Heart left ventricle (tissue), 16 donors: Measurements from ENCODE around the gene PLOD1. TPM values are rescaled to one million over a fixed set of nuclear protein-coding genes. Genes with fewer than 3 reads are reported as not detected.

Source experiments
- ATAC-seq, 4 donors: fragments of 200-7000 bp; cut with Tn5 transposase; one replicate each; pipeline ENCODE4 v1.9.1; 2020 to 2022; ENCODE audit warnings: moderate library complexity in 4 of 4, mild to moderate bottlenecking in 3 of 4, moderate number of reproducible peaks in 1 of 4
- DNase-seq, 5 donors: peaks; one replicate each; pipeline ENCODE4 v3.0.0-alpha.2; 2020
- H3K27ac ChIP-seq, 12 donors: fragments of 200-600 bp; sonication (generic) in 4 of 12; one replicate each; pipeline versions ENCODE4 v1.5.0 to v1.8.0; 2016 to 2022; ENCODE audit warnings: mild to moderate bottlenecking in 2 of 12
- H3K27me3 ChIP-seq, 9 donors: fragments of 200-600 bp; sonication (generic) in 2 of 9; one replicate each; pipeline versions ENCODE4 v1.5.1 to v1.8.0; 2016 to 2022; ENCODE audit warnings: mild to moderate bottlenecking in 3 of 9
- H3K36me3 ChIP-seq, 9 donors: fragments of 200-600 bp; sonication (generic) in 2 of 9; one replicate each; pipeline versions ENCODE4 v1.5.0 to v1.8.0; 2018 to 2022; ENCODE audit warnings: mild to moderate bottlenecking in 2 of 9
- H3K4me1 ChIP-seq, 12 donors: fragments of 200-600 bp; sonication (generic) in 4 of 12; one replicate each; pipeline versions ENCODE4 v1.5.0 to v1.8.0; 2016 to 2022; ENCODE audit warnings: mild to moderate bottlenecking in 3 of 12
- H3K4me3 ChIP-seq, 12 donors: fragments of 200-600 bp; sonication (generic) in 4 of 12; one replicate each; pipeline versions ENCODE4 v1.5.0 to v1.8.0; 2017 to 2022; ENCODE audit warnings: mild to moderate bottlenecking in 9 of 12, moderate library complexity in 4 of 12
- H3K9me3 ChIP-seq, 12 donors: fragments of 200-600 bp; sonication (generic) in 4 of 12; one replicate each; pipeline versions ENCODE4 v1.5.0 to v1.8.0; 2016 to 2022; ENCODE audit warnings: mild to moderate bottlenecking in 1 of 12
- CTCF ChIP-seq, 12 donors: fragments of 200-600 bp; sonication (generic) in 4 of 12; IDR thresholded peaks; one replicate each; pipeline versions ENCODE4 v1.5.0 to v1.8.0; 2018 to 2022; ENCODE audit warnings: antibody characterized with exemption in 12 of 12, mild to moderate bottlenecking in 5 of 12
- POLR2A ChIP-seq, 2 donors: fragments of 450-650 bp; IDR thresholded peaks; one replicate each; pipeline ENCODE4 v1.6.1; 2017; ENCODE audit warnings: antibody characterized with exemption in 2 of 2, mild to moderate bottlenecking in 2 of 2, moderate library complexity in 2 of 2
- WGBS, 4 donors: extraction: QIAGEN DNeasy Blood & Tissue Kit in 2 of 4; methylation state at CpG; one replicate each; pipeline versions ENCODE4 v1.1.5 to v1.1.7; 2013 to 2018; 5-methylcytosine and 5-hydroxymethylcytosine counted together
- intact Hi-C, 10 donors: fragments of 100-400 bp; cut with DNase I; formaldehyde crosslinking; loops; one replicate each; pipeline versions ENCODE4 v1.11.1 to v1.14.2; 2022
- polyA plus RNA-seq, 2 donors: library from polyadenylated mRNA; stranded (reverse); fragments of 200-250 nt; gene quantifications; one replicate each; pipeline ENCODE4 v1.2.3, GENCODE V29; 2013
- total RNA-seq, 9 donors: library from RNA; depleted of rRNA in 2 of 9; stranded (reverse); fragments of >200 nt in 2 of 9; fragmentation: NEBNext Ultra II Directional in 3 of 9; extraction: Animal tissue kit (Norgen Biotek cat#: 25700) in 3 of 9; gene quantifications; one replicate each; pipeline versions ENCODE4 v1.1.0 to v1.2.4, GENCODE V29; 2016 to 2023
- donor health status: ischemic (EF 13 %, LVEDD 7.1; RV severe dilation, severe dysfunction).
- donor health status: healthy with polysubstance abuse.
- donor health status: DM: no; HTN: yes; CAD: no.
- donor health status: DM: no; HTN: no; CAD: no.
- donor health status: ischemic (EF 25% LVEDD 6.9; RV normal size, moderate dysfunction).
- donor health status: ischemic (EF 25% LVEDD 5.7; RV mildly dilated, moderate dysfunction).
- donor health status: healthy.
- donor health status: DM: yes; HTN: yes; CAD: no.
- donor health status: ischemic (EF 35%, LVEDD 5.7; RV mildly dilated, moderate dysfunction).
- donor health status: nonischemic (EF 11% LVEDD 7.7; RV severe dilation, severe dysfunction).
- donor health status: DM: yes; HTN: yes; CAD: no.
- donor health status: PGD.
- donor health status: ischemic (EF 29% LVEDD 5.4; RV normal size, mild dysfunction).
- donor health status: nonischemic (EF 23%, LVEDD 6.1; RV moderate dilation, normal function).

The PLOD1 gene
- total and polyA plus RNA-seq, 11 donors, result 37.5 to 108 (median 50.1) TPM

DNA sequence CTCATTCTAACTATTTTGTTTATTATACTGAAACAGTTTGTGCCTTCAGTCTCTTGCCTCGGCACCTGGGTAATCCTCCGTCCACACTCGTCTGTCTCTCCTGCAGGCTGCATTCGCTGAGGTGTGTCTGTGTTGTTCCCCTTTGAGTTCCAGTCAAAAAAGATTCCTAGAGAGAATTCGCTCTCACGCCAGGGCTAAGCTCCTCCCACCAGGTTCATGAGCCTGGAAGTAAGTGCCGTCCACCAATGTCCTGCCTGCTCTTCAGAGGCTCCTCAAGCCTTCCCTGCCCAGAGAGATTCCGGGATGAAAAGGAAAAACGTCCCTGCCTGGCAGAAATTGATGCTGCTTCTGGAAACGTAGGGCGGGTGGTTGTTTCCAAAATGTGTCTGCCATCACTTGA is 21.2 kb upstream of the PLOD1 start:
- intact Hi-C loops, result loop anchor here in 1 of 10 donors (10.0 kb wide), 1 partner anchor 62 kb away; no protein-coding TSS in a partner anchor
- Histone ChIP-seq H3K27me3 (no peaks in the 10 kb centered on the region), H3K36me3 (peaks cover 0 to 11% (median 3%) of the 10 kb centered on the region in 9 donors), H3K4me3 (no peak overlapping the region), H3K9me3 (no peaks in the 10 kb centered on the region), H3K27ac (no peak overlapping the region), H3K4me1 (peaks cover 0 to 18% (median 5%) of the 10 kb centered on the region in 12 donors)
- WGBS, 4 donors, result 53 to 66% (median 58%) methylated on average over 11 of the region's 11 CpGs
- TF ChIP-seq CTCF (IDR thresholded peaks at IDR 0.05), result no peak
- TF ChIP-seq POLR2A (IDR thresholded peaks at IDR 0.05), result no peak
- ATAC-seq, result no peak
- no peak for DNase-seq

DNA sequence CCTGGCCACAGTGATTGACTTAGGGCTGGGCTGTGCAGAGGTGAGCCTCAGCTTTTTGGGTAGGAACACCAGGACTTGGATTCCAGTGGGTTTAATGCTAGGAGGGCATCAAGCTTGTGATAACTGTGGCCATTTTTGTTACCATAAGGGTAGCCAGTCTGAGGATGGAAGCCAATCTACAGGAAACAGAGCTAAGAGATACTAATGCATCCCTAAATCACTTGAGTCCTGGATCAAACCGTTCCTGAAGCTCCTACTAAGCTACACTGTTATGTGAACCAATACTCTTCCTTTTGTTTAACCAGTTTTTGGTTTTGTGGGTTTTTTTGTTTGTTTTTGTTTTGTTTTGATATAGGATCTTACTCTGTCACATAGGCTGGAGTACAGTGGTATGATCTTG is 20.5 kb upstream of the PLOD1 start:
- Histone ChIP-seq H3K4me1 (peaks cover 0 to 25% (median 11%) of the 10 kb centered on the region in 12 donors), H3K27ac (no peak overlapping the region), H3K4me3 (no peak overlapping the region), H3K9me3 (no peaks in the 10 kb centered on the region), H3K36me3 (peaks cover 0 to 17% (median 4%) of the 10 kb centered on the region in 9 donors), H3K27me3 (no peaks in the 10 kb centered on the region)
- TF ChIP-seq POLR2A (IDR thresholded peaks at IDR 0.05), result no peak
- no peak for TF ChIP-seq CTCF (IDR thresholded peaks at IDR 0.05)
- intact Hi-C loops, result loop anchor here in 1 of 10 donors (10.0 kb wide), 1 partner anchor 61 kb away; no protein-coding TSS in a partner anchor
- DNase-seq (no peak), ATAC-seq (no peak)
- WGBS, 4 donors, result 85 to 90% (median 88%) methylated on average over 1 of the region's 1 CpG

- peak; percentile 71 to 91 (median 80) for DNase-seq
- Histone ChIP-seq H3K36me3 (peaks cover 0 to 63% (median 44%) of the 10 kb centered on the region in 9 donors), H3K4me3 (no peak overlapping the region), H3K4me1 (peaks cover 6 to 56% (median 43%) of the 10 kb centered on the region in 12 donors), H3K9me3 (no peaks in the 10 kb centered on the region), H3K27me3 (no peaks in the 10 kb centered on the region), H3K27ac (peak overlapping the region in 11 of 12 donors; percentile 37 to 83 (median 70))
- intact Hi-C loops, result loop anchor here in 1 of 10 donors (10.0 kb wide), 1 partner anchor 56 kb away; no protein-coding TSS in a partner anchor
- ATAC-seq, result peak; percentile 82 to 89 (median 86)
- WGBS, 4 donors, result 32 to 49% (median 48%) methylated on average over 14 of the region's 14 CpGs
- TF ChIP-seq POLR2A (IDR thresholded peaks at IDR 0.05) (no peak), CTCF (IDR thresholded peaks at IDR 0.05) (no peak)
Measured at GRCh38 chr1:11918799-11919519, 15.6 kb upstream of the PLOD1 start.

DNA sequence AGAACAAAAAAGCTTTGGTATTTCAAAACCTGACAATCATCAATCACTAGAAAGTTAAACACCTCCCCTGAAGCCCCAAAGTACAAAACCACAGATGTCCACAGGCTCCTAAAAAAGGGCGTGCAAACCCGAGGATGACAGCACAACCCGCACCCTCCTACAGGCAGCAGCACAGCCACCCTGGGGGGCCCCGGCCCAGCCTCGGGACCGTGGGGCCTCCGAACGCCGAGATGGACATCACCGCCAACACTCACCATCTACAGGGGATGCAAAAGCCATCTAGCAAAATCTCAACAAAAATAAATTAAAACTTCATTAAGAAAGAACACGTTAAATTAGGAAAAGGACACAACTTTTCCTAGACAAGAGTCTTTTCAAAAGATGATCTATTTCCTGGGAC is 14.9 kb upstream of the PLOD1 start:
- ATAC-seq (no peak), DNase-seq (no peak)
- H3K27ac ChIP-seq, result peak overlapping the region in 5 of 12 donors; percentile 69 to 78 (median 73)
- H3K27me3 ChIP-seq, result no peaks in the 10 kb centered on the region
- intact Hi-C loops, result loop anchor here in 1 of 10 donors (10.0 kb wide), 1 partner anchor 55 kb away; no protein-coding TSS in a partner anchor
- TF ChIP-seq POLR2A (IDR thresholded peaks at IDR 0.05) (no peak), CTCF (IDR thresholded peaks at IDR 0.05) (no peak)
- no peaks in the 10 kb centered on the region for H3K9me3 ChIP-seq
- WGBS, 4 donors, result 83 to 89% (median 87%) methylated on average over 11 of the region's 11 CpGs
- no peak overlapping the region for H3K4me3 ChIP-seq
- peaks cover 0 to 63% (median 44%) of the 10 kb centered on the region in 9 donors for H3K36me3 ChIP-seq
- H3K4me1 ChIP-seq, result peaks cover 6 to 63% (median 50%) of the 10 kb centered on the region in 12 donors
